ENCODE data around the gene LPCAT2.

GRCh38 chr16:55502801-55503366 lies 6.0 kb upstream of the LPCAT2 start:
- TF ChIP-seq CTCF (IDR thresholded peaks at IDR 0.05) (peak in 1 of 7 experiments; percentile 44), POLR2A (IDR thresholded peaks at IDR 0.05) (no peak), EP300 (IDR thresholded peaks at IDR 0.05) (no peak)
